ENCODE measurements around the gene ARFGAP1.
"Not testable (repeated sequence)": the region's sequence is repeated elsewhere in the genome, so short reads cannot be mapped to it uniquely, and the experiment has no call there.

ARFGAP1 gene

DNA sequence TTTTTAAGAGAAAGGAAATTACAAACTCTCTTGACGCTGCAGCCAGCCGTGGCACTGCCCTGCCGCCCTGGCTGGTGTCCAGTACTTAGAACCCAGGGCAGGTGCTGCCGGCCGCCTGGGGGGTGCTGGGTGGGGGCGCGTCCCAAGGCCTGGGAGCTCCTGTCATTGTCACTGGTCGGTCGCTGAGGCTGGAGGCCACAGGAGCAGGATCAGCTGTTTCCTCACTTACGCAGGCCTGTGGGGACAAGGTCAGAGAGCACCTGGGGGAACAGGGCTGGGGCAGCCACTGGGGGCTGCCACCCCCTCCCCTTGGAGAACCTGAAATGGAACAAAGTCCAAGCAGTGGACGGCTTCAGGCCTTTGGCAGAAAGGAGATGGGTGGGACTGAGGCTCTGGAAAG is 31.3 kb upstream of the ARFGAP1 start:
- no peak for DNase-seq (ENCODE audit: low spot score)

DNA sequence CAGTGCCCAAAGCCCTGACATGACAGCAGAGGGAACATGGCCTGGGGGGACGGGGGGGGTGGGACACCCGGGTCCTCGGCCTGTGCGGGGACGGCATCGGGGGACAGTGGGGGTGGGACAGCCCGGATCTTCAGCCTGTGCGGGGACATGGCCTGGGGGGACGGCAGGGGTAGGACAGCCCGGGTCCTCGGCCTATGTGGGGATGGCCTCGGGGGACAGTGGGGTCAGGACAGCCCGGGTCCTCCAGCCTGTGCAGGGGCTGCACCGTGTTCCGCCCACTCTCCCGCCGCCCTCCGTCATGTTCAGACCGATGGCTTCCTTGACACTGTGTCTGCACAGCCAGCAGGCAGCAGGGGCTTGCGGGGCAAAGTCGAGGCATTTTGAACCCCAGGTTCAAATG is 29.9 kb upstream of the ARFGAP1 start:
- DNase-seq (ENCODE audit: low spot score) = no peak

DNA sequence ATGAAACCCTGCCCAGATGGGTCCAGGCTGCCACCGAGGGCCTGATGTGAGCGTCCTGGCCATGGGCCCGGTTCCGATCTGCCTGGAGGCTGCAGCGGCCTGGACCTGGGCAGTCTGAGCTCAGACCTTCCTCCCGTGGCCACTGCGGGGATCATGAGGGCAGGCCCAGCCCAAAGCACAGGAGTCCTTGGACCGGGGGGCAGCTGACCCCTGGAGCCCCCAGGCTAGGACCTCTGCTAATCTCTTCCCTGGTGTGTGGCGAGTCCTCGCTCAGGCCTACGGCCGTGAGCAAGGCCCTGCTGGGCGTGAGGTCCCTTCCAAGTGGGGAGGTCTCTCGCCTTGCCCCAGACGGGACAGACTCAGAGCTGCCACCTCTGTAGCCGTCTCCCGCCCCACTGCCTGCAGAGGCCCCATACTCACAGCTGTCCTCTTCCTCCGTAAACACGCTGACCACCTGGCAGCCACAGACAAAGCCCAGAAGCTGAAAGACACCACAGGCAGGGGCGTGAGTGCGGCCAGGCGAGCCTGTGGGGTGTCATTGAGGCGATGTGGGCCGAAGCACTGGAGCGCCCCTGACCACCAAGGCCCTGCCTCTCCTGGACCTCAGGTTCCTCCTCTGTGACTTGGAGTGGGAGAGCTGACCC is 28.9 kb upstream of the ARFGAP1 start:
- DNase-seq (ENCODE audit: low spot score) = no peak

DNA sequence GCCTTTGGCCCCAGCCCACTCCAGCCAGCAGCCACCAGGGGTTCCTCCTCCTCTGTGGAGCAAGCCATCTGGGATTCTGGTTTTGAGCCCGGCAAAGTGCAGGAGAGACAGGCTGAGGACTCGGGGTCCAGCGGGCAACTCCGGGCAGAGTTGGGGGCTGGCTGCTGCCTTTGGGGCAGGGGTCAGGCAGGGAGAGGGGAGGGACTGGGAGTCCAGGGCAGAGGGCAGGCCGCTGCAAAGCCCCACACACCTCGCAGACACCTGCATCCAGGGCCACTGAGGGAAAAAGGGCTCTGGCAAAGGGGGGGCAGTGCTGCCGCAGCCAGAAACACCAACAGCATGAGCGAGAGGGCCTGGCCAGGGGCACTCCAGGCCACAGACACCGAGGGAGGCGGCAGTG is 28.1 kb upstream of the ARFGAP1 start:
- no peak for DNase-seq (ENCODE audit: low spot score)

DNA sequence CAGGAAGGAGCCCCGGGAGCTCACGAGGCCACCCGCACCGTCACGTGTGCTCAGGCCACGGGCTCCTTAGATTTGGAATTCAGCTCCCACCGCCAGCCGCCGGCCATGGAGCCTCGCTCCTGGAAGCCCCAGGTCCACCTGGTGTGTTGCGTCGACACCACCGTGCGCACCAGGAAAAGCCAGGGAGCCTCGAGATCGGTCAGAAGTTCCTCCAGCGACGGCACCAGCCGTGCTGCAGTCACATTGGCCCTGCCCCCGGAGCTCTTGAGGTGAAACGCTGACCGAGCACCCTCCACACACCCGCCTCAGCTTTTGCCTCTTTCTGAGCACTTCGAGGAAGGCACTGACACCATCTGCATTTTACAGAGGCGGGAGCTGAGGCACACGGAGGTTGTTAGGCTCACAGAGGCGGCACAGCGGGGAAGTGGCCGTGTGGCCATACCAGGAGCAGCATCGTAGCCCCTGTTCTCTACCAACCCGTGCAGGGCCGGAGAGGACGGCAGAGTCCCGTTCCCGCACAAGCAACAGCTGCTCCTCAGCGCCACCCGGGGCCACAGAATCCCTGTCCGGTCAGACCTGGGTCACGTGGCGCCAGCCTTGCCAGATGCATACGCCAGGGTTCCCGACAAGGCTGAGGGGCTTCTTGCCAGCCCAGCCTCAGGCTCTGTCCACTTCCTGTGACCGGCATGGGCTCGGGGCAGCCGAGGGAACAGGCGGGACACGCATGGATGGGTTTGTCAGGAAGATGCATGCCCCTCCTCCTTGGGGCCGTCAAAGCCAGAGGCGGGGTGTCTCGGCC is 25.9 kb upstream of the ARFGAP1 start:
- no peak for DNase-seq (ENCODE audit: low spot score)

DNA sequence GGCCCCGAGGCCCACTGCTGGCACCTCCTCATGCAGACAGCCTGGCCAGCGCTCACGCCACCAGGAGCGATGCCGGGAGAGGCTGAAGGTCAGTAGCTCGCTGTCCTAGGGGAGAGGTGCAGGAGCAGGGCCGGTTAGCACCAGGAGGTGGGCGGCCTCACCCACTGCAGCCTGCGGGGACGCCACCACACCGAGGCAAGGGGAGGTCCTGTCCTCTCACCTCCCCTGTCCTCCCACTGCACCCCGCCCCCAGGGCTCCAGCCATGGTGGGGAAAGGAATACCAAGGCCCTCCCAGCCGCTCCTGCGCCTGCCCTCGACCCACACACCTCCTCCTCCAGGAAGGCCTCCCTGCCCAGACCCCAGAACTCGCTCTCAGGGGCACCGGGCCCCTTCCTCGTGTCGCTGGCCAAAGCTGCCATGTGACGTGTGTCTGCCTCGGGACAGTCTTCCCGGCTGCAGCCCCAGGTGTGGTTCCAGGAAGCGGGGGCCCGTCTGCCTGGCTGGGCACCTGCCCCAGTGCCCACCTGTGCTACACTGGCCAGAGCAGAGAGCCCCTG is 24.9 kb upstream of the ARFGAP1 start:
- DNase-seq (ENCODE audit: low spot score) = no peak

DNA sequence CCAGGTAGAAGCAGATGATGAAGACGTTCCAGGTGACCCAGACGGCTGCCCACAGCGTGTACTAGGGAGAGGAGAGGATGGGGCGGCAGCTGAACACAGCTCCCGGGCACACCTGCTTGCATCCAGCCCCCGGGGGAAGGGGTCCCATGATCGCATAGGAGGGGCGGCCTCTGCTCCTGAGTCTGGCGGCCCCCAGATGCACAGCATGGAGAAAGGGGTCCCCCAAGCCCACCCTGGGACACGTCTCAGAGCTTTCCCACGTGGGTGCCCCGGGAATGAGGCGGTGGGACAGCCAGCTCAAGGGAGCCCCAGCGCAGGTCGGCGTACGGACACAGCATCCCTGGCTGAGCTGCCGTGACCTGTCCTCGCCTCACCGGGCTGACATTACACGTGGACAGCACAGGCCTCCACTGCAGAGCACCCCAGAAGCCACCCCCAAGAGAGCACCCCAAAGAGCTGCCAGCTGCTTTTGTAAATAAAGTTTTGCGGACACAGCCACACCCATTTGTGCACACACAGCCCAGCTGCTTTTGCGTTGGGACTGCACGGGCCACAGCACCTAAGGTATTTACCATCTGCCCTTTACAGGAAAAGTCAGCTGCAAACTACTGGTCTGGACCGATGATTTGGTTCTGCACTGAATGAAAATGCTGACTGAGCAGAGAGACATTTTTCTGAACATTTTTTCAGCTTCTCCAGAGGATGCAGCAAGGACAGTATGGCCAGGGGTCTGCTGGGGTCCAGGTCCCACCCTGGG is 23.6 kb upstream of the ARFGAP1 start:
- DNase-seq (ENCODE audit: low spot score) = no peak

DNA sequence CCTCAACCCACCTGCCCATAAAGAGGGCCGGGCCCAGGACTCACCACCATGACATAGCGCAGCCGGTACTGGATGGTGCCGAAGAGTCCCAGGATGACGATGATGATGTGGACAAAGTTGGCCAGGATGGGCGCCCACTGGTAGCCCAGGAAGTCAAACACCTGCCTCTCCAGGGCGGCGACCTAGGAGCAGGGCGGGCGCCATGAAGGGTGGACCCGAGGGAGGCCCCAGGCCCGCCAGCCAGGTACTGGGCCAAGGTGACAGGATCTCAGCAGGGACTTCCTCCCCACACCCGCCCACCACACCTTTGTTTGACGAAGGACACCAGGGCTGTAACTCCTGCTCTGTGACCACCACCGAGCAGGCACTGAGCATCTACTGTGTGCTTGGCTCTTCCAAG is 22.7 kb upstream of the ARFGAP1 start:
- no peak for DNase-seq (ENCODE audit: low spot score)

DNA sequence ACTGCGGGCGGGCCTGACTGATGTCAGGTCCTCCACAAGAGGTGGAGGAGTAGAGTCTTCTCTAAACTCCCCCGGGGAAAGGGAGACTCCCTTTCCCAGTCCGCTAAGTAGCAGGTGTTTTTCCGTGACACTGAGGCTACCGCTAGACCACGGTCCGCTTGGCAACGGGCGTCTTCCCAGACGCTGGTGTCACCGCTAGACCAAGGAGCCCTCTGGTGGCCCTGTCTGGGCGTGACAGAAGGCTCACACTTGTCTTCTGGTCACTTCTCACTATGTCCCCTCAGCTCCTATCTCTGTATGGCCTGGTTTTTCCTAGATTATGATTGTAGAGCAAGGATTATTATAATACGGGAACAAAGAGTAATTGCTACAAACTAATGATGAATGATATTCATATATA is 21.3 kb upstream of the ARFGAP1 start:
- not testable (repeated sequence) for DNase-seq (ENCODE audit: low spot score)

DNA sequence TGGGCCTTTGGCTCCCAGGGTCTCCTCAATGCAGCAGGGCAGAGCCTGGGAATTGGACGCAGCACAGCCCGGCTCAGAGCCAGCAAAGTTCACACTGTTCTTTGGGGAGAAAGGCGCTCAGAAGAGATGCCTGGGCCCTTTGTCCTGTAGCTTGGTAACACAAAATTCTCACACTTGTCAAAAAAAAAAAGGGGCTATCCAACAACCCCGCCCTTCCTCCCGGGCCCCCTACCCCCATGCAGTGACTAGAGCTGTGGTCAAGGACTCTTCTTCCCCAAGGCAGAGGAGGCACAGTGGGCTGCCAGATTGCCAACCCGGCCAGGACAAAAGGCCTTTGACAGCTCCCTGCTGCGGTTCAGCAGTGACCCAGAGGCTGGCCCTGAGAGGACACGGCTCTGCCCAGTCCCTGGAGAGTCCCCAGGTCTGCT is 20.3 kb upstream of the ARFGAP1 start:
- DNase-seq (ENCODE audit: low spot score) = no peak

DNA sequence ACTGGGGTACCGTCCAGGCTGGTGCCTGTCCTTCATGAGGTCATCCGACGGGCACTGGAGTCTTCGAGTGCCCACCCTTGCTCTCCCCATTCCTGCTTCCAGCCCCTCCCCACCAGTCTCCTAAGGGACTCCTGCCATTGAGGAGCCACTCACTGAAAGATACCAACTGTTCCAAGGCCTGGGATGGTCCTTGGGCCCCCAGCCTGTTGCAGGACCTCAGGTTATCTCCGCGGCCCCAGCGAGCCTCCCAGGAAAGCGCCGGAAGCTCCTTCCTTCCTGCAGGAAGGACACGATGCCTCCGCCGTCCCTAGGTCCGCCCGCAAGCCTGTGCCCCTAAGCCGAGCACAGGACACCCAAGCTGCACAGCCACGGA is 19.6 kb upstream of the ARFGAP1 start:
- DNase-seq (ENCODE audit: low spot score) = no peak

DNA sequence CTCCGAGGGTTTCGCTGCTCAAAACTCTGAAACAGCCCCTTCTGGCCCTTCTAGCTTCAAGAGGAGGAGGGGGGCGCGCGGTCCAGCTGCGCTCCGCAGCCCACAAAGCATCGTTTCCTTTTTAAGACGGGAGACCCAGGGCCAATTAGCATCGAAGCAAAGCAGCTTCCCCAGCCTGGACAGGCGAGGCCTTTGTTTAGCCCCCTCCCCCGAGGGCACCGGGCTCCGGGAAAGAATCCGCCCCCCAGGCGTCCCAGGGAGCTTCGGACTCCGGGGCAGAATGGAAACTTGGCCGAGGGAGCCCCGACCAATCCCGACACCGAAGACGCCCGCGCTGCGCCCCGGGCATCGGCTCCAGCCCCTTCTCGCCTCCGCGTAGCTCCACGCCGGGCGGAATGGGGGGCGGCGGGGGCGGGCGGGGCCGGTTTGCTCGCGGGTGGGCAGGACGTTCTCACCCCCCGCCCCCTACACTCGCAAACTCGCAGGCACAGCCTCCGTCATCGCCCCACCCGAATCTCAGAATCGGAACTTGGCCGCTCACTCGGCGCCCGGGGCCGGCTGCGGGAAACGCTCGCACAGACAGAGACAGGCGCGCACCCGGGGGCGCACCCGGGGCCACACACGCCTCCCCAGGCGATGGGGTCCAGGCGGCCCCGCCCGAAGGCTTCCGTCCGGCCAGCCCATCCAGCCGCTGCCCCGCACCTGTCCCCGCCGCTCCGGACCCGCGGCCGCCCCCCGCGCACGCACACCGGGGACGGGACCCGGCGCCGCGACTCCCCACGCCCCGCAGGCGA is 19.0 kb upstream of the ARFGAP1 start:
- DNase-seq (ENCODE audit: low spot score) = no peak

DNA sequence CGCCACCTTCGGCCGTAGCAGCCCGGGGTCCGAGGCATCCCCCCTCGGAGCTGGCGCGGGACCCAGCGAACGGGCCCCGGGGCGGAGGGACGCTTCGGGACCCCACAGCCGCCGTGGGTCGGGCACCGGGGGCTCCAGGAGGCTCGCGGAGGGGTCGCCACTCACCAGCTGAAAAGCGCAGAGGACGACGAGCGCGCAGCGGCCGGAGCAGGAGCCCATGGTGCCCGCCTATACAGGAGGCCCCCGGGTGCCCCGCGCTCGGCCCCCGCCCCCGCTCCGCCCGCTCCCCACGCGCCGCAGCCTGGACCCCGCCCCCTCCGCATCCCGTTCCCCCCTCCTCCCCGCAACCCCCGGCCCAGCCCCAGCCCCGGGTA is 18.4 kb upstream of the ARFGAP1 start, which contains the start of gene NKAIN4:
Gene NKAIN4 (minus strand): TSS at position 232 of the 374 bp plus-strand sequence. CDS start 13 bp downstream, at position 219.
- no peak for DNase-seq (ENCODE audit: low spot score)

DNA sequence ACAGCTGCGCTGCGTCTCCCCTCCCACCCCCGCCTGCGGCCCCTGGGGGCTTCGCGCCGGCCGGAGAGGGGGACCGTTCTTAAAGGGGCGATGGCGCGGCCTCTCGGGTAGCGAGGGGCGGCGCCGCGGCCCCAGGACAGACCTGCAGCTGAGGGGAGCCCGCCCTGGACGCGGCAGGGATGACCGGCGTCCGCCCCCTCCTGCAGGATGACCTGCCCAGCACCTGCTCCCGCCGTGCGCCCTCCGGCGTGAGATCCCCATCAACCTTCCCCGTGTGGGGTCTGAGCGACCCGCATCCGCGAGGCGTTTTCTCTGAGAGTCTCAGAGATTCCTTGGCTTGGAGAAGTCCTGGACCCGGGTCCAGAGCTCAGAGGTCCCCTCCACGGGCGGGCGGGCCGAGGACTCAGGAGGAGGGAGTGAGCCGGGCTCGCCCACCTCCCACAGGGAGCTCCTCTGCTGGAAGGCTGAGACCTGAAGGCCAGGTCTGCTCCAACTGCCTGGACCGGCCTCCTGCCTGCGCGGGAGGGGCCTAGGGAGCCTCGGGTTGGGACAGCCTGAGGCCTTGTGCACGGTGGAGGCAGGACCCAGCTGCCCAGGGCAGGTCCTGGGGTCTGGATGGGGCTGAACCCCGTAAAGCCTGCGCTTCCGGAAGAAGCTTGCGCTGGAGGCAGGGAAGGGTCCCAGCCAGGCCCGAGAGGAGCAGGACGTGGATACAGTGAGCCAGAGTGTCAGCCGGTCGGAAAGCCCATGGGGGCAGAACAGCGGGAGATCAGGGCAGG is 17.8 kb upstream of the ARFGAP1 start:
- DNase-seq (ENCODE audit: low spot score) = no peak

DNA sequence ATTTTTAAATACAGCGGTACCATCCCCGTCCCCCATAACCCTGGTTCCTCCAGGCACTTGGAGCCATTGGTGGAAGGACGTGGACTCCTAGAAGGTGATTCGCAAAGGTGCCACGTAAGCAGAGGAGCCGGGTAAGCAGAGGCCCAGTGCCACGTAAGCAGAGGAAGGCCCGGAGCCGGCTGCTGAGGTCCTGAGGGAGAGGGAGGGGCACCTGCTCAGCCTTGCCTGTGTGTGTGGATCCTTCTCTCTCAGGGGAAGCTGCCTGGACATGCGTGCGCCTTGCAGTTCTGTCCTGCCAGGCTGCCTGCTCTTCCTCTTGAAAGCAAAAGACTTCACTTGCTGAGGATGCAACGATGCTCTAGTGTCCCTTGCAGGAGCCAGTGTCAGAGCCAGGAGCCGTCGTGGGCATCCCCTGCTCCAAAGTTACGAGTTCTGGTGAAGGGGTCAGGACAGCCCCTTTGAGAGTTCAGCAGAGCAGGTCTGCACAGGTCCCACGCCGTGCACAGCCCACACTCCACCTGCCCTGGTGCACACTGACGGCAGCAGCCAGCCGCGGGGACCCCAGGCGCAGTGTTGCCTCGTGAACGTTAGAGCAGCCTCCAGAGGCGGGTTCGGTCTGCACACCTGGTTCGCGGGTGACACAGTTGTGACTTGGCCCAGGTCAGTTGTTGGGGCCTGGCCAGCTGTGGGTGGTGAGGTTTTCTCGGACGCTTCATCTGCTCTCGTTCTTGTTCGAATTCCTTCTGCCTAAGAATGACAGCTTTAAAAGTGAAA is 16.5 kb upstream of the ARFGAP1 start:
- DNase-seq (ENCODE audit: low spot score) = no peak

DNA sequence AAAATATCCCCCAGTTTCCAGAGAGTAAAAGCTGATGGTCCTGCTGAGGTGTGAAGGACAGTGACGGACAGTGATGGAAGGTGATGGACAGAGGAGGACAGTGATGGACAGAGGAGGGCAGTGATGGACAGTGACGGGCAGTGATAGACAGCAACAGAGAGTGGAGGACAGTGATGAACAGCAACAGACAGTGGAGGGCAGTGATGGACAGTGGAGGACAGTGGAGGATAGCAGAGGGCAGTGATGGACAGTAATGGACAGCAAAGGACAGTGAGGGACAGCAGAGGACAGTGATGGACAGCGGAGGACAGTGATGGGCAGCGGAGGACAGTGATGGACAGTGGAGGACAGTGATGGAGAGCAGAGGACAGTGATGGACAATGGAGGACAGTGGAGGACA is 15.7 kb upstream of the ARFGAP1 start:
- DNase-seq (ENCODE audit: low spot score) = no peak

DNA sequence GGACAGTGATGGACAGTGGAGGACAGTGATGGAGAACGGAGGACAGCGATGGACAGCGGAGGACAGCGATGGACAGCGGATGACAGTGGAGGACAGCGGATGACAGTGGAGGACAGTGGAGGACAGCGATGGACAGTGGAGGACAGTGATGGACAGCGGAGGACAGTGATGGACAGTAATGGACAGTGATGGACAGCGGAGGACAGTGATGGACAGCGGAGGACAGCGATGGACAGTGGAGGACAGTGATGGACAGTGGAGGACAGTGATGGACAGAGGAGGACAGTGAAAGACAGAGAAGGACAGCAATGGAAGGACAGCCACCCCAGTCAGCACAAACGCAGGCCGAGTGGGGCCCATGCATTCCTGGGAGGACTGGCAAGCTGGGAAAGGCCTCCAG is 15.0 kb upstream of the ARFGAP1 start:
- DNase-seq (ENCODE audit: low spot score) = no peak

DNA sequence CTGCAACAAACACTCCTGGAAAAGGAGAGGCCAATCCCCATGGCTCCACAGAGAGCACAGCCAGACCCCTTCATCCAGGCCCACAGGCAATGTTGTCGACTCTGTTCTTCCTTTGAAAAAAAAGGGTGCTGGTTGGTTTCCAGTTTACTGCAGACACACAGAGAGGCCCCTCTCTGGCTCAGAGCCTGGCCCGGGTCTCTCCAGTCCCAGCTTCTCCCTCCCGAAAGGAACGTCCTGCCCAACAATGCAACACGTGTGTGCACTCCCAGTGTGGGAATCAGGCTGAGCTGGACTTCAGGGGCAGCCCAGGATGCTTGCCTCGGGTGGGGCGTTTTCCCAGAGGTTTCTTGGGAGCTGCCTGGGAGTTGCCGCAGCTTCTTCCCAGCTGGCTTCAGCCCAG is 13.8 kb upstream of the ARFGAP1 start:
- DNase-seq (ENCODE audit: low spot score) = no peak

DNA sequence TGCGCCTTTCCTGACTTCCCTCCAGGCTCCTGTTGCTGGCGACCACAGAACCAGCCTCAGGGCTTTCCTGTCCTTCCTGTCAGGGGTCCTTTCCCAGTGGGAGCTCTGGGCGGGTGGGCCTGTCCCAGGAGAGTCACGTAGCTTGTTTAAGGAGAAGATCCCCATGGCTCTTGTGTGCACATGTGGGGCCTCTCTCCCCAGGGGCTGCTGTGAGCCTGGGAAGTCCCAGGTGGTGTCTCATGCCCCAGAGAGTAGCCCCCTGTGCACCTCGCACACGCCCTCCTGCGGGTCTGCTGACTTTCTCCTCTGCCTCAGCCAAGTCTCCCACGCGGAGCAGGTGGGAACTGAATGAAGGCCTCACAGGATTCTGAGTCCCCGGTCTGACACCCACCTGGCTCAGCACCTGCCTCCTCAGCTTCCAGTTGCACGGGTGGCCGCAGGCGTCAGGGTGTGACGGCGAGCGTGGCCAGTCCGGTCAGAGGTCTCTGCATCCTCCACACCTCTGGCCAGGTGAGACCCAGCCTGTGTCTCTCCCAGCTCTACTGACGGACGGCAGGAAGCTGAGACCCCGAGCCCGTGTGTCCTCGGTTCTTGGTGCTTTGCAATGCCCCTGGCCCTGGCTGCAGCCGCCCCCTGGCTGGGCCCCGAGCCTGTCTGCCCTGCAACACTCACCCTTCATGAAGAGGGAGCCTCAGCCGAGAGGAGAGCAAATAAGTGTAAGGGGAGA is 12.7 kb upstream of the ARFGAP1 start:
- no peak for DNase-seq (ENCODE audit: low spot score)

DNA sequence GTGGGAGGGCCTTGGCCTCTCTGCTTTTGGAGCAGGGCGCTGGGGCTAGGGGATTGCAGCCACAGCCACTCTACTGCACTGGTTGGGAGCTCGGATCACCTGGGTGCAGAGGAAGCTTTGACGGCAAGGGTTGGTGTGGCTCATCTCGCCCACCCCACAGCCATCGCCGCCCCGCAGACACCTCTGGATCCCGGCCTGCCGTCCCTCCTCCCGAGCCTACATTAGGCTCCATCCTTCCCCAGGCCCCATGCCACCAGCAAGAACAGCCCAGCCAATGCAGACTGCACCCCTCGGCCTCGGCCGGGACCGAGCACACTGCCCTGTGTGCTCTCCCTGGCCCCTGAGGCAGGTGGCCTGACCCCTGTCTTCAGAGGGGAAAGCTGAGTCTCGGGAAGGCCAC is 12.1 kb upstream of the ARFGAP1 start:
- DNase-seq (ENCODE audit: low spot score) = no peak
